Measurements from ENCODE around the gene LRMDA. TPM values are rescaled to one million over a fixed set of nuclear protein-coding genes. Genes with fewer than 3 reads are reported as not detected.

The LRMDA gene
- total and polyA plus RNA-seq, 4 donors: 12.1 to 40.8 (median 21.6) TPM

DNA sequence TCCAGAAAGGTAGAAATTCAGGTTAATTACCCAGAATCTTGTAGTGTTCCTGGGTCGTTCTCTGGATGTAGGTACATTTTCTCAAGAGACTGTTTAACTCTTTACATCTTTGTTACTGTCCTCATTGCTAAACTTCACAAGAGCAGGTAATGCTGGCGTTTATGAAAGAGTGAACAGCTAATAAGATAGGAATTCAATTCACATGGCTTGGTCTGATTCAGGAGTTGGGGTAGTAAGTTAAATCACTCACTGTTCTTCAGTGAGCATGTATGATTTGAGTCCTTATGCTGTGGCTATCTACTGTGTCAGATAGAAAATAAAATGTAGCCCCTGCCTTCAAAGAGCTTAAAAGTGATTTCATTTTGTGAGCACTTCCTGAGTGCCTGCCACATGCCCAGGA is 480.0 kb downstream of the LRMDA start:
- TF ChIP-seq, protein P1, sequence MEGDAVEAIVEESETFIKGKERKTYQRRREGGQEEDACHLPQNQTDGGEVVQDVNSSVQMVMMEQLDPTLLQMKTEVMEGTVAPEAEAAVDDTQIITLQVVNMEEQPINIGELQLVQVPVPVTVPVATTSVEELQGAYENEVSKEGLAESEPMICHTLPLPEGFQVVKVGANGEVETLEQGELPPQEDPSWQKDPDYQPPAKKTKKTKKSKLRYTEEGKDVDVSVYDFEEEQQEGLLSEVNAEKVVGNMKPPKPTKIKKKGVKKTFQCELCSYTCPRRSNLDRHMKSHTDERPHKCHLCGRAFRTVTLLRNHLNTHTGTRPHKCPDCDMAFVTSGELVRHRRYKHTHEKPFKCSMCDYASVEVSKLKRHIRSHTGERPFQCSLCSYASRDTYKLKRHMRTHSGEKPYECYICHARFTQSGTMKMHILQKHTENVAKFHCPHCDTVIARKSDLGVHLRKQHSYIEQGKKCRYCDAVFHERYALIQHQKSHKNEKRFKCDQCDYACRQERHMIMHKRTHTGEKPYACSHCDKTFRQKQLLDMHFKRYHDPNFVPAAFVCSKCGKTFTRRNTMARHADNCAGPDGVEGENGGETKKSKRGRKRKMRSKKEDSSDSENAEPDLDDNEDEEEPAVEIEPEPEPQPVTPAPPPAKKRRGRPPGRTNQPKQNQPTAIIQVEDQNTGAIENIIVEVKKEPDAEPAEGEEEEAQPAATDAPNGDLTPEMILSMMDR (IDR thresholded peaks at IDR 0.05; ENCODE audit: control extremely low read depth, extremely low read depth): no peak
- Histone ChIP-seq H3K9ac (ENCODE audit: insufficient read depth in 1 of 2, low read length in 2 of 2) (no peak overlapping the region), H3K27me3 (ENCODE audit: control insufficient read depth in 3 of 3, insufficient read depth in 3 of 3, low read length in 2 of 3) (no peaks in the 10 kb centered on the region), H3K9me3 (ENCODE audit: control insufficient read depth in 4 of 4, insufficient read depth in 3 of 4, low read length in 3 of 4) (no peaks in the 10 kb centered on the region), H3K27ac (ENCODE audit: low read depth in 1 of 2, low read length in 1 of 2) (no peak overlapping the region), H3K4me3 (no peak overlapping the region), H3K36me3 (ENCODE audit: control insufficient read depth in 4 of 4, insufficient read depth in 4 of 4, low read length in 4 of 4) (no peaks in the 10 kb centered on the region), H3K4me1 (ENCODE audit: control insufficient read depth in 5 of 5, insufficient read depth in 5 of 5, low read length in 5 of 5) (peaks cover 0 to under 1% (median 0%) of the 10 kb centered on the region in 5 donors)
- no peak for ATAC-seq (ENCODE audit: insufficient read depth, low FRiP score)
- WGBS, 2 donors: 82 to 92% methylated on average over 2 of the region's 2 CpGs
- no peak for DNase-seq

DNA sequence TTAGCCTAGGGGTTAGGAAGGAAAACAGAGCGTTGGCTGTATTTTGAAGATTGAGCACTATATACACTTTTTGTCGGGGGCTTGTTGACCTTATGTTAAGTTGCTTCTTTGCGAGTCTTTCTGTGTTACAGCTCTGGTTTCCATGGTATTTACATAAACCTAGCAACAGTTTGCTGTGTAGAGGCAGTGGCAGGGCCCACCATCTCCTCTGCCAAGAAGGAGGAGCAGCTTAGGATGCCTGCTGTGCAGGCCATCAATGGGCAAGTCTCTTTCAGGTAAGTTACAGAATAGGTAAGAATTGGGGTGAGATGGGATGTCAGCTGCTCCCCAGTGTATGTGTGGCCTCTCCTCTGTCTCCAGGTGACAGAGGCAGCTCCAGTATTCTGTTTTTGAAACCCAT is 485.5 kb downstream of the LRMDA start:
- DNase-seq: peak; percentile 63 to 89 (median 88)
- Histone ChIP-seq H3K9me3 (ENCODE audit: control insufficient read depth in 4 of 4, insufficient read depth in 3 of 4, low read length in 3 of 4) (no peaks in the 10 kb centered on the region), H3K36me3 (ENCODE audit: control insufficient read depth in 4 of 4, insufficient read depth in 4 of 4, low read length in 4 of 4) (no peaks in the 10 kb centered on the region), H3K9ac (ENCODE audit: insufficient read depth in 1 of 2, low read length in 2 of 2) (no peak overlapping the region), H3K27ac (ENCODE audit: low read depth in 1 of 2, low read length in 1 of 2) (no peak overlapping the region), H3K4me1 (ENCODE audit: control insufficient read depth in 5 of 5, insufficient read depth in 5 of 5, low read length in 5 of 5) (peaks cover 0 to 4% (median 0%) of the 10 kb centered on the region in 5 donors), H3K4me3 (no peak overlapping the region), H3K27me3 (ENCODE audit: control insufficient read depth in 3 of 3, insufficient read depth in 3 of 3, low read length in 2 of 3) (no peaks in the 10 kb centered on the region)
- ATAC-seq (ENCODE audit: insufficient read depth, low FRiP score): no peak
- WGBS, 2 donors: 89% methylated on average over 3 of the region's 3 CpGs
- TF ChIP-seq, protein P1 (IDR thresholded peaks at IDR 0.05; ENCODE audit: control extremely low read depth, extremely low read depth): no peak

DNA sequence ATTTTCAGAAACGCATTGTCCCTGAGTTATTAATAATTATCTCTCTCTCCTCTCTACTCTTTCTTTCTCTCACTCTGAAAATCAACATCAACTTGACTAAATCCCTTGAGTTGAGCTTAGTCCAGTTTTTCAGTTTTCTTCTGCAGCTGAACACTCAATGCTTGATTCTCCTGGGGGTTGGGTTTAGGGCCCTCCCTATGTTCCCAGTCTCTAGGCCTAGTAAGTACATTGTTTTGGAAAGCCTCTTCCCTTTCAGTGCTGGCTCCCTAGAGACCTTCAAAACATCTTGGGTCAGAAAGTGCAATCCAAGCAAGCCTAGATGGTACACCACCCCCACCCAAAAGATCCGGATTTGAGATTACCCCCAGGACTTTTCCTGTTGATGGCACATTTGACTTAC is 488.5 kb downstream of the LRMDA start:
- Histone ChIP-seq H3K36me3 (ENCODE audit: control insufficient read depth in 4 of 4, insufficient read depth in 4 of 4, low read length in 4 of 4) (no peaks in the 10 kb centered on the region), H3K4me3 (no peak overlapping the region), H3K9ac (ENCODE audit: insufficient read depth in 1 of 2, low read length in 2 of 2) (no peak overlapping the region), H3K4me1 (ENCODE audit: control insufficient read depth in 5 of 5, insufficient read depth in 5 of 5, low read length in 5 of 5) (peaks cover 0 to 18% (median 8%) of the 10 kb centered on the region in 5 donors), H3K27ac (ENCODE audit: low read depth in 1 of 2, low read length in 1 of 2) (no peak overlapping the region), H3K27me3 (ENCODE audit: control insufficient read depth in 3 of 3, insufficient read depth in 3 of 3, low read length in 2 of 3) (no peaks in the 10 kb centered on the region), H3K9me3 (ENCODE audit: control insufficient read depth in 4 of 4, insufficient read depth in 3 of 4, low read length in 3 of 4) (no peaks in the 10 kb centered on the region)
- TF ChIP-seq, protein P1 (IDR thresholded peaks at IDR 0.05; ENCODE audit: control extremely low read depth, extremely low read depth): no peak
- ATAC-seq (ENCODE audit: insufficient read depth, low FRiP score) (no peak), DNase-seq (no peak)
- 82 to 88% methylated on average over 2 of the region's 2 CpGs for WGBS, 2 donors

DNA sequence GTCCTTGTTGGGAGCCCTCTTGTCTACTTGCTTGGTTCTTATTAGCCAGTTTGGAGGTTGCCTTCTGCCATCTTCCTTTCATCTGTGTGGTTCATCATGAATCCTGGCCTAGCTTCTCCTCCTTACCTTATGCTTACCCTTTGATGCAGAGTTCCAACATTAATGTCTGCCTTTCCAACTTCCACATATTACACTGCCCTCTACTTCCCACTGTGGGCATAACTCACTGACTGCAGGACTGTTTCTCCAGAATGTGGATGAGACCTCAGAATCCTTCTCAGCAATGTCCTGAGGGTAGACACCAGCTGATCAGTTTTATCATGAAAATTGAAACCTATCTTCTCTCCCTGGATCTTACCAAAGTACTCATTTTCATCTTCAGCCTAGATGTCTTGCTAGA is 491.0 kb downstream of the LRMDA start:
- Histone ChIP-seq H3K4me3 (no peak overlapping the region), H3K9ac (ENCODE audit: insufficient read depth in 1 of 2, low read length in 2 of 2) (no peak overlapping the region), H3K9me3 (ENCODE audit: control insufficient read depth in 4 of 4, insufficient read depth in 3 of 4, low read length in 3 of 4) (no peaks in the 10 kb centered on the region), H3K36me3 (ENCODE audit: control insufficient read depth in 4 of 4, insufficient read depth in 4 of 4, low read length in 4 of 4) (no peaks in the 10 kb centered on the region), H3K27ac (ENCODE audit: low read depth in 1 of 2, low read length in 1 of 2) (no peak overlapping the region), H3K4me1 (ENCODE audit: control insufficient read depth in 5 of 5, insufficient read depth in 5 of 5, low read length in 5 of 5) (peaks cover 0 to 23% (median 8%) of the 10 kb centered on the region in 5 donors), H3K27me3 (ENCODE audit: control insufficient read depth in 3 of 3, insufficient read depth in 3 of 3, low read length in 2 of 3) (no peaks in the 10 kb centered on the region)
- no peak for DNase-seq
- ATAC-seq (ENCODE audit: insufficient read depth, low FRiP score): no peak
- TF ChIP-seq, protein P1 (IDR thresholded peaks at IDR 0.05; ENCODE audit: control extremely low read depth, extremely low read depth): no peak

All from lung (tissue), 12 donors.